SKM-1 (cell line): Measurements from ENCODE around the gene FOXA2.

Experiments used
- DNase-seq: peaks from one replicate; lab custom pipeline; 2025; ENCODE audit not compliant: unreplicated experiment; lab: John Stamatoyannopoulos, UW

Gene FOXA2

DNA sequence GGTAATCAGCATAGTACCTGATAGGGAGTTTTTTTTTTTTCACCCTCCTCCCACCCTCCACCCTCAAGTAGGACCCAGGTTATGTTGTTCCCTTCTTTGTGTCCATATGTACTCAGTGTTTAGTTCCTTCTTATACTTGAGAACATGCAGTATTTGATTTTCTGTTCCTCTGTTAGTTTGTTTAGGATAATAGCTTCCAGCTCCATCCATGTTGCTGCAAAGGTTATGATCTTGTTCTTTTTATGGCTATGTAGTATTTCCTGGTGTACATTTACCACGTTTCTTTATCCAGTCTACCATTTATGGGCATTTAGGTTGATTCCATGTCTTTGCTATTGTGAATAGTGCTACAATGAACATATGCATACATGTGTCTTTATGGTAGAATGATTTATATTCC, 41.9 kb downstream of the FOXA2 start:
- no peak for DNase-seq

GRCh38 chr20:22540832-22541231, 43.5 kb downstream of the FOXA2 start:
- no peak for DNase-seq

- no peak for DNase-seq
These were observed 47.2 kb downstream of the FOXA2 start for GRCh38 chr20:22536956-22537756.

GRCh38 chr20:22536141-22536828, 48.1 kb downstream of the FOXA2 start:
- no peak for DNase-seq

DNA sequence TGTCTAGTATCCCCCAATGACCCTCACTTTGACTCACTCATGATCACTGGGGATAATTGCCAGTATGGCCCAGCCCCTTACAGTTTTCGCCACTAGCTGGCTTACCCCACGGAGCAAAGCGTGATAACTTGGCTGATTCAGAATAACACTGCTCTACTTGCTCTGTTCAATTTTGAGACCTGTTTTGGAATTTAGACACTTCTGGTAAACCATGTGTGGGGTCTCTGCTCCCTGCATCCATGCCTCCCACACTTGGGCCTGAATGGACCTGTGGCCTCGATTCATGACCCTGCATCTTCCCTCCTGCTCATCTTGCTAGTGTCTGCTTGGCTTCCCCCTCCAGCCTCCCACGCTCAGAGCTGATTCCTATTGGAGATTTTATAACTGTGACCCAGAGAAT, 48.9 kb downstream of the FOXA2 start:
- no peak for DNase-seq

DNA sequence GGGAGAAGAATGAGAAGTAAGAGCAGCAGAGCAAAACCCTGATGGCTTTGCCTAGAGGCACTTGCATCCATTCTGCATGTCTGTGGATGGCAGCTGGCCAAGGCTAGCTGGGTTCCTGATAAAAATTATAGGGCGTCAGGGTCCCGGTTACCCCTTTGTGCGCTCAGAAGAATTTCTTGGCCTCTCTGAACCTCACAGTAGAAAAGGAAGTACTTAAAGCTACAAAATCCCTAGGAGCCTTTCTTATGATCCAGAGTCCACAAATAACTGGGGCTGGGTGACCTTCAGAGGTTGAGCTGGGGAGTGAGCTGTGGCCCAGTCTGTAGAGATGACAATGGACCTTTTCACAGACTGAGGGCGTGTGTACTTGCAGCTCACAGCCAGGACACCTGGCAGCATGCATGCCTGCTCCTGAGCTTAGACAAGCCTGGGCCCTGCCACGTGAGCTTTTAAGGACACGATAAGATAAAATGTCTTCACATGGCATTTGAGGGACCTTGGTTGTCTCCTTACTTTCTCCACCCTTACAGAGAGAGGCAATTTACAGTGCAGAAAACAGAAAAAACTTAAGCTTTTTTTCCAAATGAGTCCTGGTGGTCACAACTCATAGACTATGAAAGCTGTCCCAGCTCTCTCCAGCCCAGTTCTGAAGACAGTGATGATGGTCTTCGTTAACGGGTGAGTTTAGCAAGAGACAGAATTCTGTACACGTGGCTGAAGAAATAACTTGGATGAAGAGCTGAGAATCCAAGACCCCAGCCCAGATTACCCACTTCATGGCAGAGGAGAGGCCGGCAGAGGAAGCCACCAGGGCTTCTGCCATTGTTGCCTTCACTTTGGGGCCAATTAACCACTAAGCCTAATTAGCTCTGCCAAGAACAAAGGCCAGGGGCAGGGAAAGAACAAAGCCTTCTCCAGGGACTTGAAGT, 50.3 kb downstream of the FOXA2 start:
- no peak for DNase-seq

GRCh38 chr20:22532598-22532997, 51.8 kb downstream of the FOXA2 start:
- DNase-seq, result no peak

DNA sequence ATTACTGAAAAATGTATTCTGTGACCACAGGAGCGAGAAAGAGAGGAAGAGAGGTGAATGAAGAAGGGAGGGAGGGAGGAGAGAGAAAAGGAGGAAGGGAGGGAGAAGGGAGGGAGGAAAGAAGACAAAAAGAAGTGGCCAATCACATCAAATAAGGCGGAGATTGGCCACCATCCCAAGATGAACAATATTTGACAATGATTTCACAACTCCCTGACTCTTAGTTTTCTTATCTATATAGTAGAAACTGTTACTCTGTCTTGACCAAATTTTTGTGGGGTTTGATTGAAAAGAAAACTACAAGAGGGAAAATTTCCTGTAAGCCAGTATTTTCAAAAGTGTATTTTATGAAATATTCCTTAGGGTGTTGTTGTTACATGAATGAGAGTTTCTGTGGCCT, 52.6 kb downstream of the FOXA2 start:
- DNase-seq, result no peak

- DNase-seq, result no peak
These were observed 53.2 kb downstream of the FOXA2 start for GRCh38 chr20:22531056-22531615.
